NCI-H526 treated with DMSO at 0.1 percent for 48 hours (cell line): ENCODE results near the gene PVALB.

ENCODE experiments used
- DNase-seq: peaks from one replicate; lab custom pipeline; 2025; lab: John Stamatoyannopoulos, UW

The PVALB gene

GRCh38 chr22:36772451-36772850 lies 44.4 kb downstream of the PVALB start:
- no peak for DNase-seq

- no peak for DNase-seq
Measured at GRCh38 chr22:36771356-36772063, 45.3 kb downstream of the PVALB start.

GRCh38 chr22:36770513-36771231 lies 46.2 kb downstream of the PVALB start:
- no peak for DNase-seq

GRCh38 chr22:36769541-36770512 lies 47.0 kb downstream of the PVALB start:
- DNase-seq: no peak

- no peak for DNase-seq
Measured at GRCh38 chr22:36768616-36769015, 48.2 kb downstream of the PVALB start.

- DNase-seq: no peak
Measured at GRCh38 chr22:36768141-36768540, 48.7 kb downstream of the PVALB start.

GRCh38 chr22:36767035-36767775 lies 49.6 kb downstream of the PVALB start:
- DNase-seq: no peak

- no peak for DNase-seq
Measured at GRCh38 chr22:36765943-36766450, 50.8 kb downstream of the PVALB start.

GRCh38 chr22:36765131-36765942 lies 51.5 kb downstream of the PVALB start:
- DNase-seq: no peak

- no peak for DNase-seq
Measured at GRCh38 chr22:36764641-36765040, 52.2 kb downstream of the PVALB start.

- DNase-seq: no peak
Measured at GRCh38 chr22:36764060-36764459, 52.8 kb downstream of the PVALB start.

- no peak for DNase-seq
Measured at GRCh38 chr22:36763576-36763975, 53.3 kb downstream of the PVALB start.

- no peak for DNase-seq
Measured at GRCh38 chr22:36762687-36763260, 54.1 kb downstream of the PVALB start.

GRCh38 chr22:36761553-36762240 lies 55.1 kb downstream of the PVALB start:
- no peak for DNase-seq

GRCh38 chr22:36760786-36761185 lies 56.0 kb downstream of the PVALB start:
- no peak for DNase-seq

- no peak for DNase-seq
Measured at GRCh38 chr22:36759481-36760159, 57.2 kb downstream of the PVALB start.

- DNase-seq: no peak
Measured at GRCh38 chr22:36758792-36759271, 58.0 kb downstream of the PVALB start.

GRCh38 chr22:36757668-36758211 lies 59.1 kb downstream of the PVALB start:
- DNase-seq: peak; percentile 19
